ENCODE data around the gene STRBP. TPM values are rescaled to one million over a fixed set of nuclear protein-coding genes. Genes with fewer than 3 reads are reported as not detected.

The STRBP gene
- total and polyA plus RNA-seq, 9 of the 15 experiments (the other 6 are each of a cell fraction or from before 2014, with no cell fraction given): 27.7 to 84.0 (median 70.2) TPM

GRCh38 chr9:123299558-123300126 is 31.3 kb upstream of the STRBP start (continued):
- no peak for TF ChIP-seq TFE3 (CRISPR knock-in tag; IDR thresholded peaks at IDR 0.05)
- 0 out of 2 replicates have a peak, but pooled peaks have one; percentile 31 for TF ChIP-seq XRCC5 (IDR thresholded peaks at IDR 0.05; ENCODE audit: low read depth, low read length)
- TF ChIP-seq TEAD4 (IDR thresholded peaks at IDR 0.05; ENCODE audit: low read length): 0 out of 2 replicates have a peak, but pooled peaks have one; percentile 12
- TF ChIP-seq TEAD4 (CRISPR knock-in tag; IDR thresholded peaks at IDR 0.05; ENCODE audit: borderline replicate concordance): no peak
- no peak for TF ChIP-seq NCOA4 (IDR thresholded peaks at IDR 0.05; ENCODE audit: partially characterized antibody)
- TF ChIP-seq BCLAF1 (IDR thresholded peaks at IDR 0.05; ENCODE audit: borderline replicate concordance in 1 of 2, control insufficient read depth in 1 of 2, low read depth in 2 of 2, low read length in 1 of 2): no peak
- no peak for TF ChIP-seq POLR3A (IDR thresholded peaks at IDR 0.05; ENCODE audit: borderline replicate concordance, extremely low read depth, insufficient read depth, insufficient read length)
- TF ChIP-seq SRSF7 (optimal IDR thresholded peaks at IDR 0.05; ENCODE audit: low read depth, low read length): no peak
- no peak for TF ChIP-seq NFATC3 (IDR thresholded peaks at IDR 0.05)
- no peak for TF ChIP-seq ZNF121 (CRISPR knock-in tag; conservative IDR thresholded peaks at IDR 0.05)
- peak; percentile 98 for TF ChIP-seq BCOR (IDR thresholded peaks at IDR 0.05)
- no peak for TF ChIP-seq JUN (IDR thresholded peaks at IDR 0.05; ENCODE audit: borderline replicate concordance, low read depth, low read length)
- no peak for TF ChIP-seq JUN (CRISPR knock-in tag; IDR thresholded peaks at IDR 0.05; ENCODE audit: borderline replicate concordance)
- no peak for TF ChIP-seq TRIM25 (IDR thresholded peaks at IDR 0.05; ENCODE audit: borderline replicate concordance)
- TF ChIP-seq TRIM28 (IDR thresholded peaks at IDR 0.05): no peak
- TF ChIP-seq SIN3B (IDR thresholded peaks at IDR 0.05; ENCODE audit: low read depth): no peak
- TF ChIP-seq ZNF354B (CRISPR knock-in tag; IDR thresholded peaks at IDR 0.05): no peak
- TF ChIP-seq GABPB2 (CRISPR knock-in tag; conservative IDR thresholded peaks at IDR 0.05): no peak
- TF ChIP-seq ZNF668 (CRISPR knock-in tag; IDR thresholded peaks at IDR 0.05): no peak
- peak; percentile 36; the same call in 1 of the 2 replicates for TF ChIP-seq ZNF644 (tag; IDR thresholded peaks at IDR 0.05; ENCODE audit: low read depth)
- no peak for TF ChIP-seq GTF2A2 (tag; IDR thresholded peaks at IDR 0.05)
- no peak for TF ChIP-seq CREB1 (IDR thresholded peaks at IDR 0.05)
- TF ChIP-seq CREB1 (CRISPR knock-in tag; IDR thresholded peaks at IDR 0.05): no peak
- no peak for TF ChIP-seq MBD2 (IDR thresholded peaks at IDR 0.05; ENCODE audit: borderline replicate concordance, low read depth)

Data from K562 (cell line).